Lung (tissue), 12 donors: Measurements from ENCODE around the gene CBLC. TPM values are rescaled to one million over a fixed set of nuclear protein-coding genes. Genes with fewer than 3 reads are reported as not detected.

Source experiments
- ATAC-seq: fragments of 200-7000 bp; cut with Tn5 transposase; one replicate; pipeline ENCODE4 v1.9.1; 2020; ENCODE audit warnings: moderate number of reproducible peaks; ENCODE audit not compliant: insufficient read depth, low FRiP score
- DNase-seq, 3 donors: peaks; one replicate each; pipeline ENCODE4 v3.0.0-alpha.2; 2013 to 2017
- H3K27ac ChIP-seq, 2 donors: one replicate each; pipeline ENCODE4 v1.5.1; 2013; ENCODE audit warnings: mild to moderate bottlenecking in 2 of 2, moderate library complexity in 2 of 2, control low read depth in 1 of 2, inconsistent platforms in 1 of 2, low read depth in 1 of 2, low read length in 1 of 2
- H3K27me3 ChIP-seq, 3 donors: one replicate each; pipeline ENCODE4 v1.5.1; 2013; ENCODE audit warnings: low read length in 2 of 3; ENCODE audit not compliant: control insufficient read depth in 3 of 3, insufficient read depth in 3 of 3
- H3K36me3 ChIP-seq, 4 donors: one replicate each; pipeline ENCODE4 v1.5.1; 2013; ENCODE audit warnings: low read length in 4 of 4, mild to moderate bottlenecking in 1 of 4, moderate library complexity in 1 of 4; ENCODE audit not compliant: control insufficient read depth in 4 of 4, insufficient read depth in 4 of 4
- H3K4me1 ChIP-seq, 5 donors: one replicate each; pipeline ENCODE4 v1.5.1; 2013; ENCODE audit warnings: low read length in 5 of 5, mild to moderate bottlenecking in 2 of 5, moderate library complexity in 1 of 5; ENCODE audit not compliant: control insufficient read depth in 5 of 5, insufficient read depth in 5 of 5
- H3K4me3 ChIP-seq: one replicate; pipeline ENCODE4 v1.5.1; 2013; ENCODE audit warnings: mild to moderate bottlenecking, control low read depth, moderate library complexity
- H3K9ac ChIP-seq, 2 donors: one replicate each; pipeline ENCODE4 v1.5.1; 2013; ENCODE audit warnings: low read length in 2 of 2, control low read depth in 1 of 2; ENCODE audit not compliant: insufficient read depth in 1 of 2
- H3K9me3 ChIP-seq, 4 donors: one replicate each; pipeline ENCODE4 v1.5.1; 2013; ENCODE audit warnings: low read length in 3 of 4, mild to moderate bottlenecking in 1 of 4, moderate library complexity in 1 of 4; ENCODE audit not compliant: control insufficient read depth in 4 of 4, insufficient read depth in 3 of 4
- CTCF ChIP-seq: IDR thresholded peaks from 2 replicates; pipeline ENCODE4 v1.5.1; 2012; ENCODE audit warnings: mild to moderate bottlenecking; ENCODE audit errors: control extremely low read depth, extremely low read depth
- WGBS, 2 donors: extraction: QIAGEN DNeasy Blood & Tissue Kit; methylation state at CpG; one replicate each; pipeline ENCODE4 v1.1.7; 2013; 5-methylcytosine and 5-hydroxymethylcytosine counted together
- polyA plus RNA-seq, 2 donors: library from polyadenylated mRNA; stranded (reverse); fragments of 200-250 nt; gene quantifications; one replicate each; pipeline ENCODE4 v1.2.1, GENCODE V29; 2013
- total RNA-seq, 2 donors: library from RNA; depleted of rRNA in 1 of 2; stranded (reverse); fragments of >200 nt in 1 of 2; gene quantifications; one replicate each; pipeline ENCODE4 v1.2.1, GENCODE V29; 2014 to 2021
- donor health status: control.
- donor health status: control.
- donor health status: Bipolar disorder and iron deficiency.
- donor health status: healthy.
- donor health status: DM: yes; HTN: yes; CAD: no.

CBLC gene
- total and polyA plus RNA-seq, 4 donors, result 4.0 to 5.5 (median 5.1) TPM

DNA sequence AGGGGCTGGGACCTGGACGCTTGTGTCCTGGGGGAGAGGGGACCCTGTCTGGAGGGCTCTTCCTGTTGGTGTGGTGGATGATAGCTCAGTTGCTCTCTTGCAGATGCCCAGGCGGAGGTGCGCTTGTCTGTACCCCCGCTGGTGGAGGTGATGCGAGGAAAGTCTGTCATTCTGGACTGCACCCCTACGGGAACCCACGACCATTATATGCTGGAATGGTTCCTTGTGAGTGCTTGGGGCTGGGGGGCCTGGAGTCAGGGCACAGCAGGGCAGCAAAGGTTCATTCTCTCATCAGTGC lies 33.4 kb downstream of the CBLC start:
- Histone ChIP-seq H3K36me3 (peaks cover 0 to 24% (median 13%) of the 10 kb centered on the region in 4 donors), H3K4me1 (peaks cover 0 to 27% (median 12%) of the 10 kb centered on the region in 5 donors), H3K9me3 (no peaks in the 10 kb centered on the region), H3K4me3 (no peak overlapping the region), H3K27ac (no peak overlapping the region), H3K9ac (no peak overlapping the region), H3K27me3 (no peaks in the 10 kb centered on the region)
- ATAC-seq, result no peak
- no peak for DNase-seq
- TF ChIP-seq CTCF, result no peak
- 87 to 92% methylated on average over 7 of the region's 7 CpGs for WGBS, 2 donors

DNA sequence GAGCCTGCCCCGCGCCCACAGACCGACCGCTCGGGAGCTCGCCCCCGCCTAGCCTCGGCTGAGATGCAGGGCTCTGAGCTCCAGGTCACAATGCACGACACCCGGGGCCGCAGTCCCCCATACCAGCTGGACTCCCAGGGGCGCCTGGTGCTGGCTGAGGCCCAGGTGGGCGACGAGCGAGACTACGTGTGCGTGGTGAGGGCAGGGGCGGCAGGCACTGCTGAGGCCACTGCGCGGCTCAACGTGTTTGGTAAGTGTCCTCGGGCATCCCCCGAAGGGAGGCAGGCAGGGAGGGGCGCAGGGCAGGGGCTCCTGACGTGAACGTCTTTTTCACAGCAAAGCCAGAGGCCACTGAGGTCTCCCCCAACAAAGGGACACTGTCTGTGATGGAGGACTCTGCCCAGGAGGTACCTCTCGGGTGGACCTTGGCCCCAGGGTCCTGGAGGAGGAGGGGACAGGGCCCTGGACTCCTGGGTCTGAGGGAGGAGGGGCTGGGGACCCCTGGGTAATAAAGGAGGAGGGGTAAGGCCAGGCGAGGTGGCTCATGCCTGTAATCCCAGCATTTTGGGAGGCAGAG lies 34.5 kb downstream of the CBLC start:
- Histone ChIP-seq H3K9me3 (no peaks in the 10 kb centered on the region), H3K4me3 (no peak overlapping the region), H3K36me3 (peaks cover 0 to 24% (median 13%) of the 10 kb centered on the region in 4 donors), H3K27me3 (no peaks in the 10 kb centered on the region), H3K27ac (no peak overlapping the region), H3K4me1 (peaks cover 0 to 27% (median 12%) of the 10 kb centered on the region in 5 donors), H3K9ac (no peak overlapping the region)
- TF ChIP-seq CTCF, result no peak
- 91% methylated on average over 28 of the region's 28 CpGs for WGBS, 2 donors
- ATAC-seq, result no peak
- DNase-seq, result no peak

DNA sequence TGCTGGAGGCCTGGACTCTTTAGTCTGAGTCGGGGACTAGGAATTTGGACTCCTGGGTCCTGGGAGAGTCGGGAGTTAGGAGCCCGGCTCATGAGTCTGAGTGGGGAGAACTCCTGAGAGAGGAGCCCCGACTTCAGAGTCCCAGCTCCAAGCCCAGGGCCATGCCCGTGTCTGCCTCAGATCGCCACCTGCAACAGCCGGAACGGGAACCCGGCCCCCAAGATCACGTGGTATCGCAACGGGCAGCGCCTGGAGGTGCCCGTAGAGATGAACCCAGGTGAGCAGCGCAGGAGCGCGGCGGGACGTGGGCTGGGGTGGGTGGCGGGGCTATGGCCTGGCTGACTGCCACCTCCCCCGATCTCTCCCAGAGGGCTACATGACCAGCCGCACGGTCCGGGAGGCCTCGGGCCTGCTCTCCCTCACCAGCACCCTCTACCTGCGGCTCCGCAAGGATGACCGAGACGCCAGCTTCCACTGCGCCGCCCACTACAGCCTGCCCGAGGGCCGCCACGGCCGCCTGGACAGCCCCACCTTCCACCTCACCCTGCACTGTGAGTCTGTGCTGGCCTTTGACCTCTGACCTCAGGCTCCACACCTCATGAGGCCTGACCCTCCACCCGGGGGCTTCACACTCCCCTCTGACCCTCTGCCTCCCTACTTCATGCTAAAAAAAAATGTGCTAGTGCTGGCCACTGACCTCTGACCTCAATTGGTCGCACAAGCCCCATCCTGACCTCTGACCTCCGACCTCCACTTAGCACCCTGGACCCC lies 35.6 kb downstream of the CBLC start:
- H3K27ac ChIP-seq, result no peak overlapping the region
- no peak overlapping the region for H3K9ac ChIP-seq
- ATAC-seq (no peak), DNase-seq (no peak)
- 90 to 91% methylated on average over 38 of the region's 38 CpGs for WGBS, 2 donors
- H3K4me3 ChIP-seq, result no peak overlapping the region
- H3K9me3 ChIP-seq, result no peaks in the 10 kb centered on the region
- peaks cover 0 to 24% (median 13%) of the 10 kb centered on the region in 4 donors for H3K36me3 ChIP-seq
- H3K27me3 ChIP-seq, result no peaks in the 10 kb centered on the region
- no peak for TF ChIP-seq CTCF
- peaks cover 0 to 18% (median 4%) of the 10 kb centered on the region in 5 donors for H3K4me1 ChIP-seq
